GM19463 (cell line): ENCODE data around the gene CADPS.

Source experiments
- ATAC-seq: cut with Tn5 transposase; IDR thresholded peaks from one replicate; pipeline ENCODE4 v1.9.1; 2021; ENCODE audit warnings: mild to moderate bottlenecking, moderate library complexity; ENCODE audit not compliant: unreplicated experiment

CADPS gene

GRCh38 chr3:62365391-62366125, 509.7 kb downstream of the CADPS start:
- ATAC-seq, result no peak

- ATAC-seq, result no peak
Observed at GRCh38 chr3:62364191-62364590, 511.0 kb downstream of the CADPS start.

GRCh38 chr3:62363275-62363674, 511.9 kb downstream of the CADPS start:
- no peak for ATAC-seq

GRCh38 chr3:62361824-62362223, 513.4 kb downstream of the CADPS start:
- peak; percentile 24 for ATAC-seq

- peak; percentile 95 for ATAC-seq
Observed at GRCh38 chr3:62361261-62361660, 514.0 kb downstream of the CADPS start.

GRCh38 chr3:62359531-62359930, 515.7 kb downstream of the CADPS start:
- ATAC-seq, result no peak

- no peak for ATAC-seq
Observed at GRCh38 chr3:62356356-62356755, 518.9 kb downstream of the CADPS start.

GRCh38 chr3:62355703-62356102, 519.5 kb downstream of the CADPS start:
- no peak for ATAC-seq
